Natural killer cell (primary cell): ENCODE results near the gene FLII. TPM values are rescaled to one million over a fixed set of nuclear protein-coding genes. Genes with fewer than 3 reads are reported as not detected.
"Not testable (repeated sequence)": the region's sequence is repeated elsewhere in the genome, so short reads cannot be mapped to it uniquely, and the experiment has no call there.

Experiments
- ATAC-seq, 3 donors: fragments of 150-1000 bp in 2 of 3; fragments of 200-7000 bp in 1 of 3; cut with Tn5 transposase; 1 replicate in 1 of 3; 2 replicates in 2 of 3; pipeline ENCODE4 v1.10.0; 2021; ENCODE audit warnings: mild to moderate bottlenecking in 2 of 3, moderate library complexity in 2 of 3
- DNase-seq, 2 donors: peaks; one replicate each; pipeline versions ENCODE4 v3.0.0 to v3.0.0-alpha.2; 2013 to 2021; ENCODE audit warnings: mixed read lengths in 1 of 2
- H3K27ac ChIP-seq: one replicate; pipeline ENCODE4 v1.5.1; 2013; ENCODE audit warnings: mild to moderate bottlenecking, low read length
- H3K27me3 ChIP-seq: one replicate; pipeline ENCODE4 v1.6.1; 2013; ENCODE audit warnings: low read length; ENCODE audit not compliant: control insufficient read depth, insufficient read depth
- H3K36me3 ChIP-seq: one replicate; pipeline ENCODE4 v1.6.1; 2013; ENCODE audit warnings: low read length; ENCODE audit not compliant: control insufficient read depth, insufficient read depth
- H3K4me1 ChIP-seq: one replicate; pipeline ENCODE4 v1.6.1; 2013; ENCODE audit warnings: low read length; ENCODE audit not compliant: control insufficient read depth, insufficient read depth
- H3K4me3 ChIP-seq: one replicate; pipeline ENCODE4 v1.5.1; 2013; ENCODE audit warnings: low read length
- H3K9me3 ChIP-seq: one replicate; pipeline ENCODE4 v1.6.1; 2013; ENCODE audit warnings: low read length; ENCODE audit not compliant: control insufficient read depth, insufficient read depth
- H3K27ac Mint-ChIP-seq, 2 donors: one replicate each; pipeline ENCODE4 v1.8.0; 2022; ENCODE audit warnings: mild to moderate bottlenecking in 2 of 2, mixed read lengths in 2 of 2, moderate library complexity in 1 of 2
- H3K27me3 Mint-ChIP-seq, 2 donors: one replicate each; pipeline ENCODE4 v1.8.0; 2022; ENCODE audit warnings: low read depth in 2 of 2, mixed read lengths in 2 of 2
- H3K36me3 Mint-ChIP-seq: one replicate; pipeline ENCODE4 v1.8.0; 2022; ENCODE audit warnings: mixed read lengths
- H3K4me1 Mint-ChIP-seq, 2 donors: one replicate each; pipeline ENCODE4 v1.8.0; 2022; ENCODE audit warnings: mixed read lengths in 2 of 2
- H3K4me3 Mint-ChIP-seq: one replicate; pipeline ENCODE4 v1.8.0; 2022; ENCODE audit warnings: mild to moderate bottlenecking, moderate library complexity, mixed read lengths
- H3K9me3 Mint-ChIP-seq, 2 donors: one replicate each; pipeline ENCODE4 v1.8.0; 2022; ENCODE audit warnings: mixed read lengths in 2 of 2
- CTCF ChIP-seq: fragments of 200-600 bp; IDR thresholded peaks from one replicate; pipeline ENCODE4 v1.8.0; 2022; ENCODE audit warnings: antibody characterized with exemption
- WGBS: methylation state at CpG from one replicate; pipeline ENCODE4 v1.1.7; 2013; ENCODE audit warnings: missing lambda C conversion rate; ENCODE audit not compliant: insufficient coverage; 5-methylcytosine and 5-hydroxymethylcytosine counted together
- intact Hi-C: fragments of 100-400 bp; cut with micrococcal nuclease; formaldehyde crosslinking; loops from one replicate; pipeline ENCODE4 v1.14.2; 2022
- total RNA-seq, 4 donors: library from RNA; stranded (reverse); fragments of 120-200 nt in 1 of 4; gene quantifications; one replicate each; pipeline versions ENCODE4 v1.2.3 to v1.2.4, GENCODE V29; 2013 to 2022

Gene FLII
- total RNA-seq, 3 donors from 2014 or later (not counting 1 experiment from before 2014, with no cell fraction given), result 286 to 342 (median 327) TPM

GRCh38 chr17:18217412-18218015, 41.0 kb downstream of the FLII start:
- intact Hi-C loops, result loop anchor here (1.0 kb wide), 1 partner anchor 76 kb away; no protein-coding TSS in a partner anchor
- no peak overlapping the region for H3K4me3 ChIP-seq
- DNase-seq, result peak; percentile 69 to 83
- H3K36me3 Mint-ChIP-seq, result no peaks in the 10 kb centered on the region
- no peaks in the 10 kb centered on the region for H3K9me3 Mint-ChIP-seq
- peak overlapping the region in 1 of 2 donors; percentile 24 for H3K27ac Mint-ChIP-seq
- peak; percentile 86 to 100 (median 96) for ATAC-seq
- H3K36me3 ChIP-seq, result no peaks in the 10 kb centered on the region
- H3K27ac ChIP-seq, result no peak overlapping the region
- no peaks in the 10 kb centered on the region for H3K9me3 ChIP-seq
- peak; percentile 83 for TF ChIP-seq CTCF
- H3K4me1 ChIP-seq, result no peaks in the 10 kb centered on the region
- H3K27me3 Mint-ChIP-seq, result no peaks in the 10 kb centered on the region
- 10% methylated on average over 5 of the region's 6 CpGs for WGBS
- no peak overlapping the region for H3K4me3 Mint-ChIP-seq
- H3K27me3 ChIP-seq, result no peaks in the 10 kb centered on the region
- H3K4me1 Mint-ChIP-seq, result peaks cover 0 to 7% of the 10 kb centered on the region in 2 donors

- intact Hi-C loops, result loop anchor here (1.0 kb wide), 1 partner anchor 76 kb away; no protein-coding TSS in a partner anchor
- not testable (repeated sequence) for H3K9me3 ChIP-seq, H3K27ac ChIP-seq, H3K27me3 Mint-ChIP-seq, H3K36me3 Mint-ChIP-seq, H3K27ac Mint-ChIP-seq, H3K9me3 Mint-ChIP-seq, DNase-seq, H3K4me3 ChIP-seq, H3K4me3 Mint-ChIP-seq, H3K27me3 ChIP-seq, H3K4me1 ChIP-seq, H3K4me1 Mint-ChIP-seq, H3K36me3 ChIP-seq, ATAC-seq
- 91% methylated on average over 10 of the region's 11 CpGs for WGBS
Observed at GRCh38 chr17:18216906-18217305, 41.6 kb downstream of the FLII start.

GRCh38 chr17:18213666-18214270, 44.8 kb downstream of the FLII start:
- H3K4me3 Mint-ChIP-seq, result no peak overlapping the region
- H3K36me3 Mint-ChIP-seq, result no peaks in the 10 kb centered on the region
- H3K4me1 ChIP-seq, result no peaks in the 10 kb centered on the region
- H3K9me3 ChIP-seq, result no peaks in the 10 kb centered on the region
- no peak for TF ChIP-seq CTCF
- H3K27ac Mint-ChIP-seq, result peak overlapping the region in 1 of 2 donors; percentile 31
- DNase-seq (no peak), ATAC-seq (no peak)
- H3K27me3 Mint-ChIP-seq, result no peaks in the 10 kb centered on the region
- no peaks in the 10 kb centered on the region for H3K9me3 Mint-ChIP-seq
- no peak overlapping the region for H3K4me3 ChIP-seq
- WGBS, result 87% methylated on average over 7 of the region's 7 CpGs
- no peaks in the 10 kb centered on the region for H3K27me3 ChIP-seq
- peaks cover 0 to 5% of the 10 kb centered on the region in 2 donors for H3K4me1 Mint-ChIP-seq
- peaks cover 17% of the 10 kb centered on the region for H3K36me3 ChIP-seq
- intact Hi-C loops, result no loop called here
- no peak overlapping the region for H3K27ac ChIP-seq

- H3K4me1 Mint-ChIP-seq, result peaks cover 14 to 21% of the 10 kb centered on the region in 2 donors
- H3K9me3 Mint-ChIP-seq, result no peaks in the 10 kb centered on the region
- no peak overlapping the region for H3K27ac Mint-ChIP-seq
- H3K36me3 Mint-ChIP-seq, result no peaks in the 10 kb centered on the region
- WGBS, result 93% methylated on average over 19 of the region's 19 CpGs
- Histone ChIP-seq H3K4me3 (no peak overlapping the region), H3K27ac (no peak overlapping the region), H3K27me3 (no peaks in the 10 kb centered on the region), H3K4me1 (no peaks in the 10 kb centered on the region), H3K36me3 (peaks cover 49% of the 10 kb centered on the region), H3K9me3 (no peaks in the 10 kb centered on the region)
- H3K4me3 Mint-ChIP-seq, result no peak overlapping the region
- intact Hi-C loops, result no loop called here
- TF ChIP-seq CTCF, result no peak
- DNase-seq, result no peak
- no peak for ATAC-seq
- no peaks in the 10 kb centered on the region for H3K27me3 Mint-ChIP-seq
Observed at GRCh38 chr17:18208092-18208491, 50.4 kb downstream of the FLII start.
